ENCODE data around the gene FOXF1.

FOXF1 gene

DNA sequence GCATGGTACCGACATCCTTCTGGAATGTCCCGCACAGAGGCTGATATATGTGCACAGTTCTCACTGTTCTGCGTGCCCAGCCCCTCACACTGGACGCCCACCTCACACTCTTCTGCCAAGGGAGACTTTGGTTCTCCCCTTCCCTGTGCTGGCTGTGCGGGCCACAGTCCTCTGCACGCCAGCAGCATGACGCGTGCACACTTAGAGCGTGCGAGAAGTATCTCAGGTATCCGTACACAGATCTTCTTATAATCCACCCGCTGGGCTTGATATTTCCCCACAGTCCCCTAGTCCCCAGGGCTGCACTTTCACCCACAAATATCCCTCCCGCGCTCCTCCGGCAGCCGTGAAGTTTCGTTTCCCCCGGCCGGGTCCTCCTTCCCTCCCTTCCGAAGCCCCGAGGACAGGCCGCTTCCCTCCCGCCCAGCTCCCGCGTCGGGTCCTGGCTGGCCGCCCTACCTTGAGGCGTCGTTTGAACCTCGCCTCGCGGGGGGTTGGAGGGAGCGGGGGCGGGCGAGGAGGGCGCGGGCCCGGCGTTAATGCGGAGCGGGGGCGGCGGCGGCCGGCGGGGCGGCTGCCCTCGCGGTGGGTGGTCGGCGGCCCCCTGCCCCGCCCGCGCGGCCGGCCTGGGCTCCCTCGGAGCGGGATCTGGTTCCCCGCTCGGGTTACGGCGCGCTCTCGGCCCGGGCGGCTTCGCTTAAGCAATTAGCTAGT, 5.0 kb upstream of the FOXF1 start:
- no peak for DNase-seq (ENCODE audit: low spot score)

DNA sequence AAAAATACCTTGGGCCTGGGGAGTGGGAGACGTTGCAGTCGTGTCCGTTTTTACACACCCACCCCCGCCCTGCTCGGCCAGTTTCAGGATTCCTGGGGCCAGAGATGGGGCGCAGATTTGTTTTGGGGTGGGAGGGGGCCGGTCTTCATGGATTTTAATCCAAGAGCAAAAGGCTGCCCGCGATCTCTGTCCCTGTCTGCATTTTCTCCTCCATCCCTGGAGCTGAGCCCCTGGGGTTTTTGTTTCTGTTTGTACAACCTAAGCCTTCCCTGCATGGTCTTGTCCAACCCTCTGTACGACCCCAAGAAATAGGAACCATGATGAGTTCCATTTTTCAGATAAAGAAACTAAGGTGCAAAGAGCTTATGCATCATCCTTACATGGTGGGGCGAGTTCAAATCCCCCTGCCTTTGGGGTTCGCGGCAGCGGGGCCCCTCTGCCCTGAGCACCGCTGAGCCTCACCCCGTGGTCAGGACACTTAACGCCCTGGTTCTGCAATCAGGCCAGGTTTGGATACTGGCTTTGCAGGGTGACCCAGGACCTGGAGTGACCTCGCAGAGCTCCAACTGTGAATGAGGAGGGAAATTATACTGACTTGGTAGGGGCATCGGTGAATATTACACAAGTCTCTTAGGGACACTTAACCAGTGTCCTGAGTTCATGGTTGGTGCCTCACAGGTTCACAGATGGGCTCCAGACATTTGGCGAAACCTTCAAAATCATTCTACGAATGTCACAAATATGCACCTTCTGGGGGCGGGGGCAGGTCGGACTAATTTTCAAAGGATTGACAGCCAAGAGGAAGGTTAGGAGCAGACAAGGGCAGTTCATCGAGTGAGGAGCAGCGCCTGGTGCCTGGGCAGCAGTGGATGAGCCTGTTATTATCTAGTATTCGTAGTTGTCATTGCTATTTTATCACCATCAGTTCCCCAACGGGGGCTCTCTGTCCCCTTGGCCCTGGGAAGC, 4.1 kb upstream of the FOXF1 start:
- no peak for DNase-seq (ENCODE audit: low spot score)

DNA sequence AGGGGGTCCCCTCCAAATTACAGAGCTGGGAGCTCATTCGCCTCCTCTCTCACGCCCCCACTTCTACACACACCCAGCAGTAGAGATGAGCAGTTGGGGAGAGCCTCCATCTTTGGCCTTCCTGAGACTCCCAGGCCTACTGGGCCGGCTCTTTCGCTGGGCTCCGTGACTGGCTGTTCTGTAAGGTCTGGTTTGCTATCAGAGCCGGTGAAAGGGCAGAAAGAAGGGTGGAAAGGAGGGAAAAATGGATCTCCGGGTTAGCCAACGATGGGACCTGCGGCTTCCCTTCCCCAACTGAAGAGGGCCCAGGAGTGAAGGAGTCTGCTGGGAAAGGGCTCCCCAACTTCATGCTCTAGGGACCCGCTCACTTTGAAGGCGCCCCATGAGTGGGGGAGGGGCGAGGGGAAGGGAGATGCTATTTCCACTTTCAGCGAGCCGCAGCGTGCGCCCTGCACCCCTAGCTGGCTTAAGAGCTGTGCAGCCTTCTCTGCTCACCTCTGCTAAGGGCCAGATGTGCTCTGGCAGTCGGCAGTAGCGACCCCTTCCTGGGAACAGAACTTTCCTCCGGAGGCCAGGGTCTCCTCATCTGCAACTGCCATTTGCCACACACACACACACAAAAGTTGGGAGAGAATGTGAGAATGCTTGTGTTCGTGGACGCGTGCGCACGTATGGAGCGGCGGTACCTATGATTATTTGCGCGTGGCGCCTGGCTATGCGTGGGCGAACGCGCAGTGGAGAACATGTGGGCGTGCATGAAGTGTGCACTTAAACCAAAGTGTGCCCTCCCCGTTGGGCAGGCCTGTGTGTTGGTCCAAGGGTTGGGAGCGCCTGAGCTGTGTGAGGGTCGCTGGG, 2.9 kb upstream of the FOXF1 start:
- no peak for DNase-seq (ENCODE audit: low spot score)

DNA sequence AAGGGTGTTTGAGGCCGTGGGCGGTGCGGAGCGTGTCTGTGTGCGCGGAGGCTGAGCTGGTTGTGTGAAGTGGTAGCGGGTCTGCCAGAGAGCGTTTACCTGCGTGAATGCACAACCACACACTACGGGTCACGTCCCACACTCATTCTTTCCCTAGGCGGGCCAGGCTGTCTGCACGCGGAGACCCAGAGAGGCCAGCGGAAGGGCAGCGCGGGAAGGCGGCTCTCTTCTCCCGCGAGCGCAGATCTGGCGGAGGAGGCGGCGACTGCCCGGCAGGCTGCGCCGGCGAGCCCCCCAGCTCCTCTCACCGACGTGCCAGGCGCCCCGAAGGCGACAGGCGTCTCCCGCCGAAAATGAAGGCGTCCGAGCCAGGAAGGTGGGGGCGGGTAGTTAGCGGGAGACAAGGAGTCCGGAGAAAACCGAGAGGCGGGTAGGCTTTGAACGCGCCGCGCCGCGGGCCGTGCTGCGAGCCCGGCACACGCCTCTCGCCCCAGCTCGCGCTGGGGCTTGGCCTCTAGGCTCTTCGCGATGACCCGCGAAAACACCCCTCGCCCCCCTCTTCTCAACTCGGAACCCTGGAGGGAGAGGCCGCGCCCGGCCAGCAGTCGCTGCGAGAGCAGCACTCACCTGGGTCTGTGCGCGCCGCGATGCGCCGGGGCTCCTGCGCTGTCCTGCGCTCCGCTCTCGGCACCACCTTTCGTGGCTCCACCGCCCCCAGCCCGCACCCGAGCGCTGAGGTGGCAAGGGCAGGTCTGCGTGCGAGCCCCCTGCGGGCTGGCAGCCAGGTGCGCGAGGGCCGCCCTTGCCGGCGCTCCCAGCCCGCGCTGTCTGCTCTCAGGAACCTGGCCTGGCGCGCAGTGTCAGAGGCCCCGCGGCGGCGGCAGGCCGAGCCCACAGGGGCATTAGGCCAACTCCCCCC, 2.0 kb upstream of the FOXF1 start:
- DNase-seq (ENCODE audit: low spot score): no peak

DNA sequence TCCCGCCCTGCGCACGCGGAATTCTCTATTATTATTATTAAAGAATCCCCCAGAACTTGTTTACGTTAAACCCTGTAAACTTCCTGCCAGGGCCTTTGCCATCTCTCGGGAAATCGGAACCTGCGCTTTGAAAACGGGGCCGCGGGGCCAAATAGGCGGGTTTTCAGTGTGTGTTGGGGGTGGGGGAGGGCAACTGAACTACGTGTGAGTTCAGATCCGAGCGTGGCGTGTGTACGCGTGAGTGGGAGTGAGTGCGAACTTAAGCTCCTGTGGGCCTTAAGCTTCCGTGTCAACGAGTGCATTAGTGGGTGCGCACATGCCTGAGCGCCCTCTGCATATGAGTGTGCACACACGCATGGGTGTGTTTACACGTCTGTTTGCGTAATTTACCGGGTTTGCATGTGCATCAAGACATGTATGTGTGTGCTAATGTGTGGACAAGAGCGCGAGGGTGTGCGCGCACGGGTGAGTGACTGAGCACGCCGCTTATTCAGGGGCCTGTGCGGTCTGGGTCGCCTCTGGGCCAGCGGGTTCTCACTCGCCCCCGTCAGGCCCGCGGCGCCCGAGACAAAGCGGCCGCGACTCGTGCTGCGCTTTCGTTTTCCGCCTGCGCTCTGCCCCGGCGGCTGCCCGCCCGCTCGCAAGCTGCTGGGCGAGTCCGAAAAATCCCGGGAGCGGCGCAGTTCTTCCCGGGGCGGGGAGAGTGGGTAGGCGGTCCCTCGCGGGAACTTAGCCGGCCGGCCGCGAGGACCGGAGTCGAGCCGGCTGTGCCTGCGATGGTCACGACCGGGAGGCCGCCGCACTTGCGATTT, 1.2 kb upstream of the FOXF1 start:
- no peak for DNase-seq (ENCODE audit: low spot score)

DNA sequence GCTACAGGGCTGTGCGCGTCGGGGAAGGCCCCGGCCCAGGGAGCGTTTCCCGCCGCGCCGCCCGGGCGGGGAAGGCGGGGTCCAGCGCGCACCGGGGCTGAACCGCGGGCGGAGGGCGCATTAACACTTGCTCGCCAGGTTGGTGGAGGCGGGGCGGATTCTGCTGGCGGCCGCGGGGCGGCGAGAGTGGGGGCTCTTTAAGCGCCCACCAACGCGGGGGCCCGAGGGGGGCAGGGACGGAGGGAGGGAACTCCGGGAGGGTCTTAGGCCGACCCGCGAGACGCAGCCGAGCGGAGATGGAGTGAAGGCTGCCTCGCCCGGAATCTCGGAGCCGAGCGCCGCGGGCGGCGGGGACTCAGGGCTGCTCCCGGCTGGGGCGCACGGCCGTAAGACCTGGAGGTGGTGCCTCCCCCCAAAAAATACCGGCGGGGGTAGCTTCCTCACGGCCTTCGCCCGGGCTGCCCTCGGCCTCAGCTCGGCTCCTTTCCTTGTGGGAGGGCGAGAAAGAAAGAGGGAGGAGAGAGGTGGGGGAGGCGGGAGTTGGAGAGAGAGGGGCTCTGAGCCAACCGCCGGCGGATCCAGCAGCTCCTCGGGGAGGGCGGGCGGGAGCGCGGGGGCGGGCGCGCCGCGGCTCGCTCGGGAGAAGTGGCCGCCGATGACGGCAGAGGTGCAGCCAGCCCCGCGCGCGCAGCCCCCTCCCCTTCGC, 415 bp upstream of the FOXF1 start:
- no peak for DNase-seq (ENCODE audit: low spot score)

DNA sequence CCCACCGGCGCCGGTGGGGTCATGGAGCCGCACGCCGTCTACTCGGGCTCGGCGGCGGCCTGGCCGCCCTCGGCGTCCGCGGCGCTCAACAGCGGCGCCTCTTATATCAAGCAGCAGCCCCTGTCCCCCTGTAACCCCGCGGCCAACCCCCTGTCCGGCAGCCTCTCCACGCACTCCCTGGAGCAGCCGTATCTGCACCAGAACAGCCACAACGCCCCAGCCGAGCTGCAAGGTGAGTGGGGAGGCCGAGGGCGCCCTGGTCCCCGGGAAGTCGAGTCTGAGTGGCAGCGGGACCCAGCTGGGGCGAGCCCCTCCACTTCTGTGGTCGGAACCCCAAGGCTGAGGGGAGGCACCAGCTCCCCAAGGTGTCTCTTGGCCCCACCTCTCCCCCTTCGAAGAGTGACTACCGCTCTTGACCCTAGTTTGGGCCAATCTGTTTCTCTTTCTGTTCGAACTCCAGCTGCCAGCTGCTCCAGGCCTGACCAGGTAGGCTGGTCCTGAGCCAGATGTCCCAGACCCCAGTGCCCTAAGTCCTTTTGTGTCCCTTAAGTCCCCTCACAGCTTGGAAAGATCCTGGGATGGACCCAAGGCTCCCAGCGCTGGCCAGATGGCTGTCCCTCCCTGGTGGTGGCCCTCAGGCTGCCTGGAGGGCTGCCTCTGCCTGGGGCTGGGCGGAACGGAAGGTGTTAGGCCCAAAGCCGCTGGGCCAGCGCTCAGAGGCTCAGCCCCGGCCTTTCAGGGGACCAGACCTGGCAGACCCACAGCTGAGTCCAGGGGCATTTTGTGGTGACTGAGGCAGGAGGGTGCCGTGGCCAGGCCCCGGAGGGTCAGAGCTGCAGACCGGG, 1.2 kb downstream of the FOXF1 start:
- DNase-seq (ENCODE audit: low spot score): no peak

DNA sequence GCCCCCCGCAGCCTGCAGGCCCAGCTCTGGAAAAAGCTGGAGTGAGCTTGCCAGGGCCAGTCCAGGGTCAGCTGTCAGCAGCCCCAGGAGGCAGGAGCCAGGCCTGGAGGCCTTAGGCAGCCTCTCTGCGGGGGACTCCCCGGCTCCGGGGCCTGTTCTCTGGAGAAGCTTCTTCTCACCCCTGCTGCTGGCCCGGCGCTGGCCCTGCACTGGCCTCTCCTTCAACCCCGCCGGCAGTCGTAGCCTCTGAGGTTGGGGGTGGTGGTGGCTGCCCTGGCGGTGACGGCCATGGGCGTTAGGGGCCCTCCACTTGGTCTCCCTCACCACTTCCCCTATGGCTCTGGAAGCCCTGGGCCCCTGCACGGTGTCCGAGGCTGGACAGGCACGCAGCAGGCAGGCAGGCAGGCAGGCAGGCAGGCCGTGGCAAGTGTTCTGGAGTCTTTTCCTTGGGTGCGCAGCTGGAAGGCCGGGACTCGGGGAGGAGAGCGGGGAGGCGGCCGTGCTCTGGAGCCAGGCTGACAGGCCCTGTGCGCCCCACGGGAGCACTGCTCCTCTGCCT, 2.1 kb downstream of the FOXF1 start:
- DNase-seq (ENCODE audit: low spot score): no peak

DNA sequence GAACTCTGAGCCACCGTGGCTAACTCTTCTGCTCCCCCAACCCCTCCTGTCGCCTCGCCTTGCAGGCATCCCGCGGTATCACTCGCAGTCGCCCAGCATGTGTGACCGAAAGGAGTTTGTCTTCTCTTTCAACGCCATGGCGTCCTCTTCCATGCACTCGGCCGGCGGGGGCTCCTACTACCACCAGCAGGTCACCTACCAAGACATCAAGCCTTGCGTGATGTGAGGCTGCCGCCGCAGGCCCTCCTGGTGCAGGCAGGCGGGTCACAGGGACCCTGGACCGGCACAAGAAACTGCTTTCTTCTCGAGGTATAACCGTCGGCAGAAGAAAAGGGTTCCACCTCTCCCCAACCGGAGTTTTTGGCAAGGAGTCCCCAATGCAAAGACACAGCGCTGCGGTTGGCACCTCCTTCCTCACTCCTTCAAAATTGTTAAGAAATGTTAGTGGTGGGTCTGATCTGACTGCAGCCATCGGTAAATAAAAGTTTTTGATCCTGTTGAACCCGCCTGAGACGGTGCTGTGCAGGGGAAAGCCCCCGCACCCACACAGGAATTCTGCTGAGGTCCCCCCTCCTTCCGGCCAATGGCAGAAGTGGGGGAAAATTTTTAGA, 2.6 kb downstream of the FOXF1 start:
- DNase-seq (ENCODE audit: low spot score): no peak

DNA sequence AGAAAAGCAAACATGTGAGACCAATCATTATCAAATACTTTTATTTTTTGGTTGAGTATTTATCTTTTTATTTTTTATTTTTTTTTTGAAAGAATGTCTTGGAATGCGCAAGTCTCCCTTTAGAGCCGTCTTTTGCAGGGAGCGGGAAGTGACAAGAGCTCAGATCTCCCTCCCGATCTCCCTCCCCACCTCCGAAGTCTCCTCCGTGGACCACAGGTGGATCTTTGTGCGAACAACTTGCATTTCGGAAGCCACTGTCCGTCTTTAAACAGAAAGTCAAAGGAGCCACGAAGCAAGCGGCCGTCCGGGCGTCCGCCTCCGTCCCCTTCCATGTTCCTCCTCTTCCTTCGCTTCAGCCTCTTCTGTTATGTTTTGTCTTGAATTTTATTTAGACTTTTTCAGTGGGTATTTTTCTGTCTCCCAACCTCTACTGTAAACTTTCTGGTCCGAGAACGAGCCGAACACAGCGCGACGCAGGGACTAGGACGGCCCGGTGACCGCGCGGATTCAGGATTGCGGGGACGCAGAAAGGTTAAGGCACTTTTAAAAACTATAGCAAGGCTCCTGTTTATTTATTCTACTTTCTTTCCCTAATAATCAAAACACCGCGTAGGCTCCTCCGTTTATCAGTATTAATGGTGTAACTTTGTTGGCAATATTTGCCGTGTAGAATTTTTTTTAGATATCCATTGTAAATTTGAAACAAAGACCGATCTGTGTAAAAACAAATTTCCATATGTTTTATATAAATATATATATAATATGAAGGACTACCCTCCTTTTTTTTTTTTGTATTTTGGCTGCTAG, 3.3 kb downstream of the FOXF1 start:
- no peak for DNase-seq (ENCODE audit: low spot score)

DNA sequence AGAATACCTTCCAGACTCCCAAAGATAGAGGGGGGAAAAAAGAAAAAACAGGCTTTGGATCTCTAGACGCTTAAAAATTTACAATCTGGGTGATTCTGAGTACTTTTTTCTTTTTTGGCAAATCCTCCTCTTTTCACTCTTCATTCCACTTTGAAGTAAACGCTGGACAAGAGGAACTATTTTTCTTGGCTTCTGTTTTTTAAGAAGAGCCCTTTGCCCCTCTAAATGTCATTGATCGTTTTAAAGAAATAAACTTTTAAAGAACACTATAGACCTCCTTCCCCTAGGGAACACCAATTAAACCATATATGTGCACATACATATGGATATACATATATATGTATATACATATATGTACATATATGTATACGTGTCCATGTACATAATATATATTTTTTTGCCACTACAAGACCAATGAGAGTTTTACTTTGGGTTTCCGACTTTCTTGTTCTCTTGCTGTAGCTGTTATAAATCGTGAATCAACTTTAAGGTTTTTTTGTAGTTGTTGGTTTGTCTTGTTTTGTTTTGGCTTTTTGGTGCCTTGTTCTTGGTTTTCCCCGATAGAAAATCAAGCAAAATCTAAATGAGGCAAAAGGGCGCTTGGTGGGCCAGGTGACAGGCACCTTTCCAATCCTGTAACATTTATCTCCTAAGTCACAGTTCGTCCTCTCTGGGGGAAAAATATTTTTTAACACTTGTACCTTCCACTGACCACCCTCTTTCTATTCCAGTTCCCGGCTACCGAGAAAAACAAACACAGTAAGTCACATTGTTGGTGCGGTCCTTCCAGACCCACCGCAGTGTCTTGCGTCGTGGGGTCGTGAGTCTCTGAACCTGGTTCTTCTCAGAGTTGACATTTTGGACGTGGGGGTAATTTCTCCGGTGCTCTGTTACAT, 4.4 kb downstream of the FOXF1 start:
- no peak for DNase-seq (ENCODE audit: low spot score)

DNA sequence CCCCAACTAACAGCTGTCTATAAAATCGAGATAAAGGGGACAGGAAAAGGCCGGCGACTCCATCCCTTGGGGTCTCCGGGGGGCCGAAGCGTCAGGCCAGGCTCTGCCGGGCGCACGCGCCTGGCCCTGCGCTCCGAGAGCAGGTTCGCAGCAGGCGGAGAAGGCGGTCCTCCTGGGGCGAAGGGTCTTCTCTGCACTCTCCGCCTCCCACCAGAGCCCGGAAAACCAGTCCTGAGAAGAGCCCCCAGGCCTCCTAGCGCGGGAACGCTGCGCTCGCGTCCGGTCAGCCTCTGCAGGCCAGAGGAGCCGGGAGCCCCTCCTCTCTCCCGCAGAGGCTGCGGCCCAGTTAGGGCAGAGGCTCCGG, 5.1 kb downstream of the FOXF1 start:
- no peak for DNase-seq (ENCODE audit: low spot score)

DNA sequence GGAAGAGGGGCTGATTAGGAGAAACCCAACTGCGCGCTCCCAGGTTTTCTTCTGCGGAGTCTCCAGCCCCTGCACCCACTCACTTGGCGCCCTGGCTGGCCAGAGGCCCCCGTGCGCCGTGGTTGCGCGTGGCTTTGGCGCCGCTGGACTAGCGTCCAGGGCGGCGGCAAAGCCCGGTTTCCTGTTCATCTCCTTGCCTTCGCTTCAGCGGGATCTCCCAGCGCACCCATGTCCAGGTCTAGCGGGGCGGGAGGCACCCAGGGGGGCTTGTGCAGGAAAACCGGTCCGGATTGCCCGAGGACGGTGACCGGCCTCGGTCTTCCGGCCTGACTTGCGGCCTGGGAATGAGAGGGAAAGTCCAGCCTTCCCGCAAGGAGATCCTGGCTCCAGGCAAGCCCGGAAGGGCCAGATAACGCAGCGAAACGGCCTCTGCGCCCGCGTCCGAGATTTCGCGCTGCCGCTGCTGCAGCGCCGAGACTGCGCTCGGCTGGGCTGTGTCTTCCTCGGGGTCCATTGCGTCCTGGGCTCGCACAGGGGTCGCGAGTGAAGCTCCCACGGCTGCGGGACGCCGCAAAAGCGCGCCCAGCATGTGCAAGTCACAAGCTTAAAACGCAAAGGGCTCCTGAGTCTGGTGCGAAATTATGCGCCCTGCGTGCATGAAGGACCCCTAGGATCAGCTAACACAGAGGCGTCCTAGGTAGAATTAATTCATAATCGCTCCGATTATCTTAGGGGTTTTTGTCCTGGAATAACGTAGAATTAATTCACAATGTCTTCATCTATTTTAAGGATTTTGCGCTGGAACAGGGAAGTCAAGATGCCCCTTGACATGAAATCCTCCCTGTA, 5.7 kb downstream of the FOXF1 start:
- DNase-seq (ENCODE audit: low spot score): no peak

DNA sequence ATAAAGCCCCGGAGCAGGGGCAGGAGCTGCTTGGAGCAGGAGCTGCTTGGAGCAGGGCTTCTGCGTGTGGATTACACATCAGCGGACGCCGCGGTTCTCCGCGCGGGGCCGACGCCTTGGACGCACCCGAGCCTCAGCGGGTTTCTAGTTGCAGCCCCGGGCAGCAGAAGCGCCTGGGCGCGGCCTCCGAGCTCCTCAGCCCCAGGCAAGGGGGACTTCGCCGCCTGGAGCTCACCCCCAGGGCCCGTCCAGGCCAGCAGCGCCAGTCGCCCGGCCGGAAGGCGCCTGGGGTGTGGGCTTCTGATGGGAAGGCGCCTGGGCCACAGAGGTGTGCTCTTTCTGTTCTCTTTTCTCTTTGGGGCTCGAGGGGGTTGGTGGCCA, 6.3 kb downstream of the FOXF1 start:
- no peak for DNase-seq (ENCODE audit: low spot score)

DNA sequence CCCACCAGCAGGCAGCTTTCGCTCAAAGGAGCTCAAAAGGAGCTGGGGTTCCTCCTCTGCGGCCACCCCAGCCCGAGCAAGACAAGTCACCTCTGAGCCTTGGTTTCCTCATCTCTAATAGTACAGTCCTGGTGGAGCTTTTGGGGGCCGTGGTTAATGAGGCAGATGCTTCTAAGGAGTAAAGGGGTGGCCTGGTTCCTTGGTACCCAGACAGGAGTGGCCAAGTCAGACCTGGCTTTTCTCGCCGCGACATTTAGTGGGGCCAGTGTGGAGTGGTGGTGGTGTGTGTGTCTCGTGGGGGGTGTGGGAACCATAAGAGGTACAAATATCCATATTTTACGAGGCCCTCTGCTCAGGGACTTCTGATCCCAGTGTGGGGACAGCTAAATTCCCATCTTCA, 6.7 kb downstream of the FOXF1 start:
- DNase-seq (ENCODE audit: low spot score): no peak

Data from CD4-positive, alpha-beta T cell treated with Interleukin-15 for 4 hours (primary cell).